A673 (cell line): ENCODE results near the gene YIF1B.

Experiments used
- EZH2 ChIP-seq: fragments of 200-600 bp; sonication (generic); IDR thresholded peaks from 2 replicates; pipeline ENCODE4 v1.6.1; 2017; ENCODE audit warnings: borderline replicate concordance, low read depth, mild to moderate bottlenecking, mixed read lengths, antibody characterized with exemption, low read length; ENCODE audit not compliant: poor library complexity, severe bottlenecking
- TF ChIP-seq, protein P1 (sequence below): fragments of 300-800, 200-600 bp; sonication (generic); conservative IDR thresholded peaks from 2 replicates; pipeline ENCODE4 v1.5.1; 2017; ENCODE audit warnings: low read depth, mild to moderate bottlenecking, antibody characterized with exemption, low read length, moderate library complexity, mixed read lengths

DNA sequence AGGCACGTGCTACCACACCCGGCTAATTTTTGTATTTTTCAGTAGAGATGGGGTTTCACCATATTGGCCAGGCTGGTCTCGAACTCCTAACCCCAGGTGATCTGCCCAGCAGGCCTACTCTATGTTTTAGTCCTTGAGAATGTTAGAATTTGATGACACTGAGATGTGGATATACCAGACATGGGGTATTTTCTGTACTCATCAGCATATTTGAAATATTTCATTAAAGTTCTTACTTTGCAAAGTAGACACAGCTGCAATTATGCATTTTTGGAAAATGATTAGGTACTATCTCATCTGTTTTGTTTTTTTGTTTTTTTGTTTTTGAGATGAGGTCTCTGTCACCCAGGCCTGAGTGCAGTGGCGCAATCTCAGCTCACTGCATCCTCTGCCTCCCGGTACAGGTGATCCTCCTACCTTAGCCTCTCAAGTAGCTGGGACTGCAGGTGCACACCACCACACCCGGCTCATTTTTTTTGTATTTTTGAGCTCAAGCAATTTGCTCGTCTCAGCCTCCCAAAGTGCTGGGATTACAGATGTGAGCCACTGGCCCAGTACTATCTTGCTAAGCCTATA, 38.7 kb downstream of the YIF1B start:
- TF ChIP-seq, protein P1, sequence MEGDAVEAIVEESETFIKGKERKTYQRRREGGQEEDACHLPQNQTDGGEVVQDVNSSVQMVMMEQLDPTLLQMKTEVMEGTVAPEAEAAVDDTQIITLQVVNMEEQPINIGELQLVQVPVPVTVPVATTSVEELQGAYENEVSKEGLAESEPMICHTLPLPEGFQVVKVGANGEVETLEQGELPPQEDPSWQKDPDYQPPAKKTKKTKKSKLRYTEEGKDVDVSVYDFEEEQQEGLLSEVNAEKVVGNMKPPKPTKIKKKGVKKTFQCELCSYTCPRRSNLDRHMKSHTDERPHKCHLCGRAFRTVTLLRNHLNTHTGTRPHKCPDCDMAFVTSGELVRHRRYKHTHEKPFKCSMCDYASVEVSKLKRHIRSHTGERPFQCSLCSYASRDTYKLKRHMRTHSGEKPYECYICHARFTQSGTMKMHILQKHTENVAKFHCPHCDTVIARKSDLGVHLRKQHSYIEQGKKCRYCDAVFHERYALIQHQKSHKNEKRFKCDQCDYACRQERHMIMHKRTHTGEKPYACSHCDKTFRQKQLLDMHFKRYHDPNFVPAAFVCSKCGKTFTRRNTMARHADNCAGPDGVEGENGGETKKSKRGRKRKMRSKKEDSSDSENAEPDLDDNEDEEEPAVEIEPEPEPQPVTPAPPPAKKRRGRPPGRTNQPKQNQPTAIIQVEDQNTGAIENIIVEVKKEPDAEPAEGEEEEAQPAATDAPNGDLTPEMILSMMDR: no peak
- TF ChIP-seq EZH2: no peak
